HG02973 (cell line): ENCODE data around the gene ATP6V0A4.
"Not testable (repeated sequence)": the region's sequence is repeated elsewhere in the genome, so short reads cannot be mapped to it uniquely, and the experiment has no call there.

Experiments
- ATAC-seq: cut with Tn5 transposase; IDR thresholded peaks from one replicate; pipeline ENCODE4 v1.9.1; 2021; ENCODE audit warnings: moderate library complexity; ENCODE audit not compliant: unreplicated experiment

The ATP6V0A4 gene

DNA sequence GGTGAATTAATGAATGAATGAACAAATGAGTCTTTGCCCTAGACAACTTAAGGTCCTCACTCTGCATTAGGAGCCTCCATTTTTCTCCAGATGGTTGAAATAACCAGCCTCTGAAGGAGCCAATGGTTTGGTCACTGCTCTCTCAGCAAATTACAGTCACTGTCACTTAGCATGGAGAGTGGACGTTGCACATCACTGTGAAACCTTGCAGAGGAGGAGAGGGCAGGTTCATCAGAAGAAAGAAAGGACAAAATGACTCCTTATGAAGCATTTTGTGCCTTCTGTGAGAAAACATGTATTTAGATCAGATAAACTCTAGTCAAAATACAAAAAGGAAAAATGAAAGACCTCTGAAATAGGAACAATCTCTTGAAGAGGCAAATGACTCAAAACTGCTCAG is 6.6 kb upstream of the ATP6V0A4 start:
- ATAC-seq, result no peak

DNA sequence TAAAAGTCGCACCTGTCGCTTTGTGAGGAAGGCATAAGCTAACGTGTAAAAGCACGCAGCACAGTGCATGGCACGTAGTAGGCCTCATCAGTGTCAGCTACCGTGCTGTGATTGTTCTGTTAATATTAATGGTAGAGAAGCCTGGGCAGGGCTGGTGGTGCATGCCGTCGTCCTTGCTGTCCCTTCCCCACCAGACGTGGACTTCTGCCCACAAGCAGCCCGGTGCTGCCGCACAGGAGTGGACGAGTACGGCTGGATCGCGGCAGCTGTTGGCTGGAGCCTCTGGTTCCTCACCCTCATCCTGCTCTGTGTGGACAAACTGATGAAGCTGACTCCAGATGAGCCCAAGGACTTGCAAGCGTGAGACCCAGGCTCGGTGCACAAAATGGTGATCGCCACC is 4.7 kb upstream of the ATP6V0A4 start:
- no peak for ATAC-seq

DNA sequence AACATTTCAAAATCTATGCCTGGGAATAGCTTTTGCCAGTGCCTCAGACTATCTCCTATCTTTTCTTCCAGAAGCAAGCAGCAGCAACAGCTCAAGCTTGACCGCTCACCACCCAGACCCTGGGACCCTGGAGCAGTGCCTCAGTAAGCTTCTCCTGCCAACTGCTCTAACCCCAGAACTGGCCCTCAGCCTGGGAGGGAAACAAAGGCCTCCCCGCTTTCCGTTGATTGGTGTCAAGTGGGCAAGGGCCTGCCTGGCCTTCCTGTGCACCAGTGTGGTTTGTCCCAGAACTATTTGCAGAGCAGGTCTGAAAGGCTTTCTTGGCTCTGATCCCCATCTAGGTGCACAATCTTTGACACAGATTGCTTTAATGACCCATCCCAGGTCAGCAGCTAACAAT is 3.3 kb upstream of the ATP6V0A4 start:
- no peak for ATAC-seq

DNA sequence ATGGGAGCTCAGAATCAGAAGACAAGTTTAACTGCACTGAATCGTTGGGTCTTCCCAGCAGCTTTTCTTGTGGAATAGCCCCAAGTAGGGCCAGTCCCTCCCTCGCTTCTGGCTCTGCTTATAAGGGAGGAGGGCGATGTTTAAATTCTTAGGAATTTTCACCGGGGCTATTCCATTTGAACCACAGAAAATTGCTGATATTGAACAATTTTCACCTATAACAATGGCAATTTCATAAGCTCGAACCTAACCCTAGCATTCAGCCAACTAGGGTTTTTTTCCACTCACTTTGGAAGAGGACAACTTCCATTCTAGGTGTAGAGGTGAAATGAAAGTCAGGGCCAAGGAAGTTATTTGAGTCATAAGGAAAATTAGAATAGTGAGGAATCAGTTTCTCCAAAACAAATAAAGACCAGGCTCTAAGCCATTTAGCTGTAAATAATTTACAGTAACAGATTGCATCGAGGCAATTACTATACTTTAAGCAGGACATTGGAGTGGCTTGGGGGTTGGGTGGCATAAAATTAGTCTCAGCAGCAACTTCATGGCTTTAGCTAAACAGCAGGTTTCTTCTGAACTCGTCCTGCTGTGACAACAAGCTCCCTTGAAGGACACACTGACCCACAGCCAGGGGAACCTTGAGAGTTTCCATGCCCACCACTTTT is 1.5 kb upstream of the ATP6V0A4 start:
- ATAC-seq, result no peak

DNA sequence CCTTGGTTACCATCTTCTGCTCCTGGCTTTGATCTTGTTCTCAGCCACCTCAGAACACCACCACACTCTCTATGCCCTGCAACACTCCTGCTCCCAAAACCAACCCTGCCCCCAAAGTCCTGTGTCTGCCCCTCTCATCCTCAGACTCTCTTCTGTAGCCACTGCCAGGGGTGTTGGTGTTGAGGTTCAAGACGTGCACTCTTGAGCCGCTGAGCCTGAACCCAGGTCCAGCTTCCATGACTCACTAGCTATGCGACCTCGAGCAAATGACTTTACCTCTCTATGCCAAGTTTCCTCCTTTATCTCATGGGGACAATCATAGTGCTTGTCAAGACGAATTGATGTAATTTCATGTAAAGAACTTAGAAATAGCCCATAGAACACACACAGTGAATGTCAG is 840 bp upstream of the ATP6V0A4 start:
- no peak for ATAC-seq

DNA sequence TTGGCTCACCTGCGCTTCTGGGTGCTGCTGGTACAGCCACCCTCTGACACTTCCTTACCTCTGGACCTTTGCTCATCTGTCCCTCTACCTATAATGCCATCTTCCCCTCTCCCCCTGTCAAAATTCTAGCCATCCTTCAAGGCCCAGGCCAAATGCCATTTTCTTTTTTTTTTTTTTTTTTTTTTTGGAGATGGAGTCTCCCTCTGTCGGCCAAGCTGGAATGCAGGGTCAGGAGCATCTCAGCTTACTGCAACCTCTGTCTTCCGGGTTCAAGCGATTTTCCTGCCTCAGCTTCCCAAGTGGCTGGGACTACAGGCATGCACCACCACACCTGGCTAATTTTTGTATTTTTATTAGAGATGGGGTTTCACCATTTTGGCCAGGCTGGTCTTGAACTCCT is 950 bp downstream of the ATP6V0A4 start:
- ATAC-seq, result not testable (repeated sequence)

DNA sequence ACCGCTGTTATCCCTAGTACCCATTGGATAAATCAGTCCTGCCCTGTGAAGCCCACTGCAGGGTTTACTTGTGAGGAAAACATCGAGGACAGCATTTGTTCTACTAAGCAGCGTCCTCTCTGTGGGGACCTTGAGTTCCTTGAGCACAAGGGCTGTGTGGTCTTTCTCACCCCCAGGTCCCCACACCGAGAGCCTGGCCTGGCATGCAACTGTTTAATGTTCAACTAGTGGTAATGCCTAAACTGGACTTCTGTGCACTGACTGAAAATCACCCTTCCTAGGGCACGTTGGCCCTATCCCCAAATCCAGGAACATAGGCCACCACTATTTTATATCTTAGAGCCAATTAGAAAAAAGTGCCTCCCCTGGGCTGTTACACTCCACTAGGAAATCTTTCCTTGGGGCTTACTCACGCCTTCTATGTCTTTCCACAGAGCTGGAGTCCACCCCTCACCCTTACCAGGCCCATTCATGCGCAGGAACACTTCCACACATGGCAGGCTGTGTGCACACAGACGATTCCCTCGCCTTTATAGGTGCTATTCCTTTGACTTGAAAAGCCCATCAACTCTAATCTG is 1.9 kb downstream of the ATP6V0A4 start:
- no peak for ATAC-seq

DNA sequence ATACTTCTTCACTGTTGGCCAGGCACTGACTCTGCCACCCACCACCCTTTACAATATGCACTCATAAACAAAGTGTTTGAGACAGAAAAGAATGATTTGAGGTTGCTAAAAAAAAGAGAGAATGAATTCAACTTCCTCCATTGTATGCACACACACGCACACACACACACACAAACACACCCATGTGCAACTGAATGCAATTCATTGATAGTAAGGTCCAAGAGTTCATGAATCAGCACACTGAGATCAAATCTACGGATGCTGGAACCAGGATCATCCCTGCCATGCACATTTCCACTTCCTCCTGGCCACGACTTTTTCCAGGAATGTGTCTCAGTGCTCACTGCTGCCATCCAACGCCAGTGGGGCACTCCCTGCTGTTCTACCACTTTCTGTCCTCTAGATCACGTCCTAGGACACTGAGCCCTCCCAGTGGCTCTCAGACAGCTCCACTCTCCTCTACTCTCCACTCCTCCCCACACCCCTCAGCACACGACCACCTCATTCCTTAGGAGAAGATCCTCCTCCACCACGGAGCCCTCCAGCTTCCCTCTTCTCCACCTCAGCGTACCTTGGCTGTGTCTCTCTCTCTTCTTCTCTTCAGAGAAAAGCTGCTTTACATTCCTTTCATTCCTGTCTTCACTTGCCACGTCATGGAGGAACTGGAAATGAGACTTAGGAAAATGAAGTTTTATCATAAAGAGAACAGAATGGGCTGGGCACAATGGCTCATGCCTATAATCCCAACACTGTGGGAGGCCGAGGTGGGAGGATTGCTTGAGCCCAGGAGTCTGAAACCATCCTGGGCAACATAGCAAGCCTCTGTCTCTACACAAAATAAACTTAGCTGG is 12.2 kb downstream of the ATP6V0A4 start:
- ATAC-seq, result no peak

DNA sequence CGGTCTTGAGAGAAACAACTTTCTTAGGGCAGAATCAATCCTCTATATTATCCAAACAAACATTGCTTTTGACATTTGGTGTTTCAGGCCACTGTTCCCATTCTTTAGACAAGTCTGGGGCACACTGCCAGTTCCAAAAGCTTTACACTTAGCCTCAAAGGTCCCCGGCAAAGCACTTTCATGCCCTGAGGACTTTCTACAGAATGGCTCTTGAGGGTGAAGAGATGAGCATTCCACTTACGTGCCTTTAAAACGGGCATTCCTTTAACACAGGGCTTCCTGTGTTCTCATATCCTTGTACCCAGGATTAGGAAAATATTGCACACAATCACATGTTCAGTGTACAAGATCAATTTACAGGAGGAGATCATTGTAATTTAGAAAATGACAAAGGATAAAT is 13.3 kb downstream of the ATP6V0A4 start:
- ATAC-seq, result no peak

DNA sequence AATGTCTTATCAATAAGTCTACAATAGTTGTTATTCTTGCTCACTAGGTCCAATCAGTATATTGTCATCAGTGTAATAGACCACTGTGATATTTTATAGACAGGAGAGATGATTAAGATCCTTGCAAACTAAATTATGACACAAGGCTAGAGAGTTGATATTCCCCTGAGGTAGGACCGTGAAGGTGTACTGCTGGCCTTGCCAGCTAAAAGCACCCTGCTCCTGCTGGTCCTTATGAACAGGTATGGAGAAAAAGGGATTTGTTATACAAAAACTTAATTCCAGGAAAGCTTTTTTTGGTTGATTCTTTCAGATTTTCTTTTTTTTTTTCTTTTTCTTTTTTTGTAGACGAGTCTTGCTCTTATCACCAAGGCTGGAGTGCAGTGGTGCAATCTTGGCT is 17.0 kb downstream of the ATP6V0A4 start:
- no peak for ATAC-seq

DNA sequence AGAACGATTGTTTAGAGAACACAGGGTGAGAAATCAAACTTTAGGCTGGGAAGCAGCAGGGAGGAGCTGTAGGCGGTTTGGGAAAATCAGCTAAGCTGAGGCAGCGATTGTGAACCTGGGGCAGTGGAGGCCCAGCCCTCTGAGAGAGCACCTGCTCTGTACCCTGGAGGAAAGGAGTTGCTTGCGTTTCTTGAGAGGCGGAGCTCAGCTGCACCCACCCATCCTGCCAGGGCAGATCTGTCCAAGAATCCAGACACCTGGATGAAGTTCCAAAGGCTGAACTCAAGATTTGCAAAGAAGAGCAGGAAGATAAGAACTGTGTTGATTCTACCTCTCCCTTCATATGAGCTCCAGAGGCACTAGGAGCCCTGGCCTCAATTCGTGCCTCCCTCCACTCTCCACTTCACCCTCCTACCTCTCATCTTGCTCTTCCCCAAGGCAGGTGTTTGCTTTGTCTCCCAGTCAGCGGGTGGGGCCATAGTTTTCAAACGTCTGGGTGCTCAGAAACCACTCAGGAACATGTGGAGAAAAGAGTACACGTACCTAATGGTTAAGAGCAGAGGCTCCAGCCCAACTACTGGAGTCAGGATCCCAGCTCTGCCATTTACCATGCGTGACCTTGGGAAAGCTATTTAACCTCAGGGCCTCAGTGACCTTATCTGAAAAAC is 21.7 kb downstream of the ATP6V0A4 start:
- no peak for ATAC-seq

DNA sequence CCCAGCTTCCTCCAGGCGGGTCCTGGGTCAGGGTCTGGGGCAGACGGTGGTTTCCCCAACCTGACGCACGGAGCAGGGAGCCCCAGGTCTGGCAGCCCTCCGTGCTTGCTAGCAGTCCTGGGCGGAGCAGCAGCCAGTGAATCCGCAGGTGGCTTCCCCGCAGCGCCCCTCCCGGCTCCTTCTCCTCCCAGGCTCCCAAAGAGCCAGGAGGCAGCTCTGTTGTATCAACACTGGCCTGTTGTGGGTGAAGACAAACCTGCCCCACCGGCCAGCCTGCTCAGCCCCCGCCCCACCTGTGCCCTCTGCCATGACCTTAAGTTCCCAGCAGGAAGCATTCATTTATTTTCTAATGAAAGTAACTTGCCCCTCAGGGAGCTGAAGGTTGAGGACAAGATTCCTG is 24.2 kb downstream of the ATP6V0A4 start:
- ATAC-seq, result no peak

DNA sequence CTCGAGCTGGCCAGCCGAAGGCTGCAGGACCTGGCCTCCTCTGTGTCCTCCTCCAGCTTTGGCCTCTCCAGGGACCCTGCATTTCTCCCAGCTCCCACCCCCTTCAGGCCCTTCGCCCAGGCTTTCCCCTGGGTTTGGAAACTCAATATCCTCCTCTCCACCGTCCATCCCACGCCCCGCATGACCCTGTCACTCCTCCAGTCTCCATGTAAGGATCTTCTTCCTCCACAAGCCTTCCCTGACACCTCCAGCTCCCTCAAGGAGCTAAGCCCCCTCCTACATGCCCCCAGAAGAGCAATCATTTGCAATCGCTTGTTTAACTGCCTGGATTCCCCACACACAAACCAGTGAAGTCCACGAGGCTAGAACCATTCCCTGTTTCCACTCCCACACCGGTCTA is 24.8 kb downstream of the ATP6V0A4 start:
- no peak for ATAC-seq

DNA sequence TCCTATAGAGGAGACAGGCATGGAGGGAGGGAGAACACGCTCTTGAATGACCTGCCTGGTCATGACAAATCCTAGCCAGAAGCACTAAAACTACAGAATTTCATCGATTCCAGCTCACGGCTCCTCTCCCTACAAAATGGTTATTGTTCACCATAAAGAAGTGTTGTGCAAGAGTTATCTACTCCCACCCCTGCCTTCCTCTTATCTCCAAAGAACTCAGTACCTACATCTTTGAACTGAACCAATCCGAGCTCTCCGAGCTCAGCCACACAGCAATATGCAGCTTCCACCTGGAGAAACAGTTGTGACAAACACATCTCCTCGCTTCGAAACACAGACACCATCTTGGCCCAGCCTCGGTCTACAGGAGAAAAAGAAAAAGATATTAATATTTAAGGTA is 27.1 kb downstream of the ATP6V0A4 start:
- ATAC-seq, result no peak

DNA sequence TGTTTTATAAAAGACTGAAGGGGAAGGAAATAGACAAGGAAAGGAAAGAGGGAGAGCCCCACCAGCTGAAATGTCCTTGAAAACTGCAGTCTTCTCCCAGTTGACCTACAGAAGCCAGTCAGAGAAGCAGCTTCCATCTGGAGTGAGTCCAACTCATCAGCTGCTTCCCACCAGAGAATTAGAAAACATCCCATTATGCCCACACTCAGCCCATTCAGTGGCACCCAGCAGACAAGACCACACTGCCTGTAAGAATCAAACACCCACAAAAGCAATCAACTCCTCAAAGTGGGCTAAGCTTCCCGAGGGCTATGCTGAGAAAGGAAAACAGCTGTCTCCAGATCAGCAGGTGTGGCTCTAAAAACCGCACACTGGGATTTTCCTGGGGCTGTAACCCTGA is 29.8 kb downstream of the ATP6V0A4 start:
- ATAC-seq, result no peak

DNA sequence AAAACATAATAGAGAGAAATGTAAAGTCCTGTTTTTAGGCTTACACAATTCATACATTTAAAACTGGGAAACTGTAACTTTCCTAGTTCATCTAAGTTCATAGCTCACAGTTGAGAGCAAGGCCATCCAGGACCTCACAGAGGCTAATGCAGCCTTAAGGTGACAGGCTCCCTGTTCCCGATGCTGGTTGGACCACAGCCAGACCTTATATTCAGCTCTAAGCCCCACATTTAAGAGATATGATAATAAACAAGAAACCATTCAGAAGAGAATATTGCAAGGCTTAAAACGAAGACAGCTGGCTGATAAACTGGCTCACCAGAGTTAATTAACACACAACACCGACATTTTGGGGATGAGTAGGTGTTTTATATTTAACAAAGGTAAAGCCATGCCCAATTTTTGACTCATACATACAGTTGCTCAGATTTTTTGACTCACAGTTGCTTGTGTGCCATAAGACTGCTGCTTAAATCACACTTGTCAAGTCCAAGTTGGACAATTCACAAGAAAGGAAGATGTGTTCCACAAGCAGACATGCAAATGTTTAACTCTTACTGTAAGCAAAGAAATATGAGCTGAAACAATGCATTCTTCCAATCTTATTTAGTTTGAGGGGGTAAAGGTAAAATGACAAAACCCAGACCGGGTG is 41.3 kb downstream of the ATP6V0A4 start:
- no peak for ATAC-seq

DNA sequence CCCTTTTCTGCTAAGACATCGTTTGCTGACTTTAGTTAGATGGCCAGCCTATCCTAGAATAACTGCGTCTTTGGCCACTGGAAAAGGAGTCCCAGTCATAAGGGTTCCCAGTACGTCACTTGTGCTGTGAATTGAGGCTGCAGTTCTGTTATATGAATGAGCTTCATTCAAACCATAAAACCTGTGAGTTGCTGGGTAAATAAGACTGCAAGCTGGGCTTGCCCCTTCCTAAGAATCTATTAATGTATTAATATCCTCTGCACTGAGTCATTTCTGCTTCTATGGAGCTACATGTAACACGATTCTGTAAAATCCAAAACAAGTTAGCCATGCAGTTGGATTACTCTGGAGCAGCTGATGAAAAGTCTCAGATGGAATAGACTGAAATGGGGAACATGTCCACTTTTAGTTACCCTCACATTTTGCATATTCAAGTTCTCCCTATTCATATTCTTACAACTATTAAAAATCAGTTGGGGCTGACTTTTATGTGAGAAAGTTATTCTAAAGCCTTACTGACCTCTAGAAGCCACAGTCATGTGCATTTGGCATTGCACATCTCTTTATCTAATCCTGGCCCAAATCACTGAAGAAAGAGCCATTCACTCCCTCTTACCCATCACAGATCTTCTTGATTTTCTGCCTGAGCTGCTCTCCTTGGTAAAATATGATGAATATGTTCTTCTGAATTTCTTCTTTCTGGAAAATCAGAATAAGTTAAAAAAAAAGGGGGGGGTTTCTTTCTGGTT is 42.0 kb downstream of the ATP6V0A4 start:
- no peak for ATAC-seq

DNA sequence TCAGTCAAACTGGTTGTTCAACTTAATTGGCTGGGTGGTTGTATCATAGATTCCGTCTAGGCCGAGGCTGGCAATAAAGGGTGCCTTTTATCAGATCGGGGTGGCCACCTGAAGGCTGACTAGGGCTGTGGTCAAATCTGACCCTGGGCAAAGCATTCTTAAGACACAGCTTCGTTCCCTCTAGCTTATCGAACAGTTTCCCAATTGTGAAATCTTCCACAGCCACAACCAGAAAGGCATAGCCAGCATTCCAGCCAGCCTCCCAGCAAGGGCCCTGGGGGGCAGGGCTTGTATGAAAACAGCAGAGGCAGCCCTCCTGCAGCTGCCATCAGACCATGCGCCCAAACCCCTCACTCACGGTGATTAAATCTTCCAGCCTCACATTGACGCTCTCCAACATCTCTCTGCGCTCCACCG is 42.7 kb downstream of the ATP6V0A4 start:
- no peak for ATAC-seq

DNA sequence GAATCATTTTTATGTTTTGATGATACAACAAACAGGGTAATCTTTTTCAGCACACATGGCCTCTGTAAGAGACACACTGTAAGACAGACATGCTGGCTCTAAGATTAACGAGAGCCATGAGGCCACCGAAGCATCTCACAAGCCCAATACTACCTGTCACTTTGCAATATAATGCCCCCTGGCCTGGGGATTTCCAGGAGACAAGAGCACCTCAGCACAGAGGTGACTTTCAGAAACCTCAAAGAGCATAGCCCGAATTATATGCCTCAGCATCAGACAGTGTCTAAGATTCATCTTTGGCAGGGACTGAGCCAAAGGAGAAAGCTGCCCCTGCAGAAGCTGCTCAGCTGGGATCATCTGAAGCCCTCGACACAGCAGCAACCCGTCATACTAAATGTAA is 44.4 kb downstream of the ATP6V0A4 start:
- no peak for ATAC-seq

DNA sequence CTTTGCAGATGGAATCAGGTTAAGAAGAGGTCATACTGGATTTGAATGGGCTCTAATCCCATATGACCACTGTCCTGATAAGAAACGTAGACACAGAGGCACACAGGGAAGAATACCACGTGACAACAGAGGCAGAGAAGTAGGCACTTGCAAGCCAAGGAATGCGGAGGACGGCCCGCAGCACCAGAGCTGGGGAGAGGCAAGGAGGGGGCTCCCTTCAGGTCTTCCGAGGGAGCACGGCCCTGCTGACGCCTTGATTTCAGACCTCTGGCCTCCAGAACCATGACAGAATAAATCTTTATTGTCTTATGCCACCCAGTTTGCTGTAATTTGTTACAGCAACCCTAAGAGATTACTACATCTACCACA is 44.9 kb downstream of the ATP6V0A4 start:
- ATAC-seq, result no peak
